NK-92 treated with Interleukin-12 subunit alpha and Interleukin-12 subunit beta, amount 100 ng/mL, for 24 hours (cell line): Measurements from ENCODE around the gene HECW1.

ENCODE experiments used
- DNase-seq: peaks from one replicate; lab custom pipeline; 2025; lab: John Stamatoyannopoulos, UW

HECW1 gene

DNA sequence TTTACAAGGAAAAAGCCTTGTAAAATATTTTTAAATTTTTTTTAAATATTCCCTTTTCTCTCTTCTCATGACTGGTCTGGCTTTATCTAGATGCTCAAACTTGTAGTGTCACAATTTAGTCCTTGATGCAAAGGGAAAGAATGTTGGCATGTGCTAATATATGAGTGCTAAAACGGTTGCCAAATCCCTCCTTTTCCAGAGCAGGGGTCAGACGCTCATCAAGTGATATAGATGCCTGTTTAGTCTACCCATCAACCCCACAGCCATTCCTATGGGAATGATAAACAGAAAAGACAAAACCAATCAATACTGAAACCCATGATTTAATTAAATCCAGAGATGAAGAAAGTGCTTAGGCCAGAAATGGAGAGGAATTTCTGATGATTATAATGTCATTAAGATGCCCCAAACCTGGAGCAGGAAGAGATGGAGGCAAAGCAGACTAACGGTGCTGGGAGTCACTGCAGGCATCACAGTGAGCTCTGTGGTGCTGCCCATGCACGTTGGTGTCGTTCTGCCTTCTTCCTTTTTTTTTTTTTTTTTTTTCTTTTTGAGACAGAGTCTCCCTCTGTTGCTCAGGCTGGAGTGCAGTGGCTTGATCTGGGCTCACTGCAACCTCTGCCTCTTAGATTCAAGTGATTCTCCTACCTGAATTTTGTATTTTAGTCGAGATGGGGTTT lies 260.4 kb downstream of the HECW1 start:
- DNase-seq = no peak

DNA sequence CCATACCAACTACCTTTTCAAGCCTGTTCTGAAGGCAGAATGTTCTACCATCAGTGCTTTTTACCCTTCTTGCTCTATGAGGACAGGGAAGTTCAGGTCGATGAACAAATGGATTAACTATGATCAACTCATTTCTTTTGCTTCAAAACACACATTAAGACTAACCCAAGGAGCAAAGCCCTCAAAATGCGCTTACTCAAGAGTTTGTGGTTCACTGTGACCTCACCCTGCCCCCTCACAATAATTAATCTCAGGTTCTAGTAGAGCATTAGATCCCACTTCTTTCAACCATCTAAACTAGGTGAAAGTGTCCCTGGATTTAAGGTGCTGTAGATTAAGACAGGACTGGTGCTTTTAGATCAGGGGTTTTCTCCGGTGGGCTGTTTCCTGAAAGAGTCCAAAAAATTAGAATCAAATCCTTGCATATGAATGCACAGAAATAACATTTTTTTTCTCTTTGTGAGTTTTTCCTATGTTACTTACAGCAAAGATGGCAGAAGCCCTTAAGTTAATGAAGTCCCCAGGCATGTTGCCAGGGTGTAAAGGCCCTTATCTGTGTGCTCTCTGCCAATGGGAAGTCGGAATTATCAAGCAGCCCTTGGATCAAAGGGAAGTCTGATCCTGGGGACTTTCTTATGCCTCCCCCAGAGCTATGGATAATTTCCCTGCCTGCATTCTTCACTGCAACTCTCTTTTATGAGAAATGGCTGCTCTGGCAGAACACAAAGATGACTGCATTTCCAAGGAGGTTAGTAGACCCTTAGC lies 264.9 kb downstream of the HECW1 start:
- no peak for DNase-seq

DNA sequence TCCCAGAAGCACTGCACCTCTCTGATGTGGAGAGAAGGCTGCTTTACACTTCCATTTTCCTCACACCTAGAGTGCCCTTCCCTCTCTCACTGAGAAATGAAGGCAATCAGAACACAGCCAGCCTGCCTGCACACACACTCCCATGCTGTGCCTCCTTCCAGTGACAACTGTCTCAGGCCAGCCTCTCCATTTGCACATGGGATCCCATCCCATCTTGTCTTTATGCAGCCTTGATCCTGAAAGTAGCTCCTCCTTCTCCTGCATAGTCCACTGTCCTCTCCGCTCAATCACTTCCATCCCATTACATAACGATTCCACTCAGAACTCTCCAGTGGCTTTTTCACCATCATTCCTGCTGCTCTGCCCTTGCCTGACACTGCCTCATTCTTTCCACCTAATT lies 266.8 kb downstream of the HECW1 start:
- DNase-seq = no peak

DNA sequence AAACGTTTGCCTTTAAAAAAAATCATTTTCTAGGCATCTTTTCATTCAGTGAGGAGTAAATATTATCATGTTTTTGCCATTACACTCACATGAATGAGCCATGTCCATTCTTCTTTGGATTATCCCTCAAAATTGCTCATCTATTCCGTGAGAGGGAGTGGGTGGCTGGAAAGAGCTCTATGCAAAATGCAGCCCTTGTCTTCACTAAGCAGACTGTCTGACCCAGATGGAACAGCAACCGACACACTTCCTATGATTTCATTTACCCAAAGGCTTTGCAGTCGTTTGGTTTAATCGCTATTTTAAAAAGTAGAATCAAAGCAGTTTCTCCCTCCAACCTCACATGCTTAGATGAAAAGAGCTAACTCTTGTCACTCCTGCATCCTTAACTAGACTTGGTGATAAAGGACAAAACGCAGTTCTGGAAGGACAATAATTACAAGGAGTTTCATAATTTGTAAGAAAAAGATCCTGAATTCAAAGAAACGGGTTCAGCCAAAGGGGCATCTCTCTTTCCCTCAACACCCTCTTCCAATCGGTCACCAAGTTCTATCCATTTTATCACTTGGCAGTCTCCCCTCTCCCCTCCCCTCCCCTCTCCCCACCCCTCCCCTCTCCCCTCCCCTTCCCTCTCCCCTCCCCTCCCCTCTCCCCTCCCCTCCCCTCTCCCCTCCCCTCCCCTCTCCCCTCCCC lies 272.3 kb downstream of the HECW1 start:
- no peak for DNase-seq

DNA sequence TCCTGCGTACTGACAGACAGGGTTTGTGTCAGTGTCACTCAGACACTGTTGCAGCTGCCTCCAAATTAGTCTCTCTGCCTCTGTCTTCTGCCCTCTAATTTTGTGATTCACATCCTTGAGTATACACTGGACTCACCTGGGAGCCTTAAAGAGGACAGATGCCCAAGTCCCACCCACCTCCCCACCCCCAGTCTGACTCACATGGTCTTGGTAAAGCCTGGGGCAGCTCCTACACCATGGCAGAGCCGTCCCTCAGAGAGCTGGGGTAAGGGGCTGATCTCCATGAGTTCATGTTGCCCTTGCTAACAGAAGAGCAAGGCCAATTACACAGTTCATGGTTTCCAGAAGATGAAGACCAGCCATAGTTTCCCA lies 272.8 kb downstream of the HECW1 start:
- DNase-seq = no peak

DNA sequence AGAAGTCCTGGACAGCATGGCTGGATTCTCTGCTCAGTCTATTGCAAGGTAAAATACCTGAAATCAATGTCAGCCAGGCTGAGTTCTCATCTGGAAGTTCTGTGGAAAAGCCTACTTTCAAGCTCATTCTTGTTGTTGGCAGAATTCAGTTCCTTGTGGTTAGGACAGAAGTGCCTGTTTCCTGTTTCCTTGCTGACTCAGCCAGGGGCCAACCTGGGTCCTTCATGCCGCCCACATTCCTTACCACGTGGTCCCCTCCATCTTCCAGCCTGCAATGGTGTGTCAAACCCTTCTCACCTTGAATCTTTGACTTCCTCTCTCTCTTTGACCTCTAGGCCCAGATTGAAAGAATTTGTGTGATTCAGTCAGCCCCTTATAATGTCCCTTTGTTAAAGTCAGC lies 273.4 kb downstream of the HECW1 start:
- no peak for DNase-seq

DNA sequence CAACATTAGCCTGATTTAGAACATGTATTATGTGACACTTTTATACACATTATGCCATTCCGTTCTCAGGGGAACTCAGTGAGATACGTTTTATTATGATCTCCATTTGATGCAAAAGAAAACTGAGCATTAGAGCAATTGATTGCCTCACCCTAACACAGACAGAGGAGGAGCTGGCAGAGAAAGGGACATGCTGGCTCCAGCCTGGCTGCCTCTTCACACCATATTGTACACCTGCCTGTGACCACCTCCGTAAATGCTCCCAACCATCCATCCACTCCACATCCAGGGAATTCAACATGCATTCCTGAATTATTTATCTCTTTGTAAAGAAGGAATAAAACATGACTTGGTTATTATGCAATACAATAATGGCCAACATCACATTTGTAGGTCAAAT lies 275.5 kb downstream of the HECW1 start:
- no peak for DNase-seq

DNA sequence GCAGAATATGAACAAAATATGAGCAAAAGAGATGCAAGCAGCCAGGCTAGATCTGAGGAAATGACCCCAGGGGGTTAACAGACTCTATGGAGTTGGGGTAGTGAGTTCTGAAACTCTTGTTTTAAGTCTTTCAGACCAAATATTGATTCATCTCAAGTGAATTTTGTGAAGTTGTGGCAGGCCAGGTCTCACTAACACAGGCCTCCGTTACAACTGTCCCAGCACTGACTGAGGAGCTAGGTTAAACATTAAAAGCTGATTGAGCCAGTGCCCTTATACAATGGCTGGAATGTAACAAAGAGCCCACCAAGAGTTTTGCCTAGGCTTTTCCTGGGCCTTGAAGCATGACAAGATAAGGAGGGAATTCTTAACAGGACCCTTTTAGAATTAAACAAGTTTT lies 278.1 kb downstream of the HECW1 start:
- no peak for DNase-seq

DNA sequence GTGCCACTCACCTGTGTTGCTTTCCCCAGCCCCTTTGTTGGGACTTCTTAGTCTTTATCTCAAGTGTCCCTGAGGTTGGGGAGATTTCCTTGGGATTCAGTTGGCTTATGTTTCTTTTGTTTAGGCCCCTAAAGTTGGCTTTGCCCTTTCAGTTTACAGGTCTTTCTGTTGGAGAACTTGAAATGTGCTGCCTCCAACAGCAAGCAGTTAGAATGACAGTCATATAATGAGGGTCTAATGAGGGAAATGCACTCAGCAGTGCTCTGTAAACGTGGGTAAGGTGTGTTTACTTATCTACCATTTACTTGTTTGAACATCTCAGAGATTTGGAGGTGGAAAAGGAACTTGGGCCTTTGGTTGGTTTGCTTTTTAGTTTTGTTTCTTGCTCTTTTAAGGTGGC lies 279.1 kb downstream of the HECW1 start:
- DNase-seq = no peak

DNA sequence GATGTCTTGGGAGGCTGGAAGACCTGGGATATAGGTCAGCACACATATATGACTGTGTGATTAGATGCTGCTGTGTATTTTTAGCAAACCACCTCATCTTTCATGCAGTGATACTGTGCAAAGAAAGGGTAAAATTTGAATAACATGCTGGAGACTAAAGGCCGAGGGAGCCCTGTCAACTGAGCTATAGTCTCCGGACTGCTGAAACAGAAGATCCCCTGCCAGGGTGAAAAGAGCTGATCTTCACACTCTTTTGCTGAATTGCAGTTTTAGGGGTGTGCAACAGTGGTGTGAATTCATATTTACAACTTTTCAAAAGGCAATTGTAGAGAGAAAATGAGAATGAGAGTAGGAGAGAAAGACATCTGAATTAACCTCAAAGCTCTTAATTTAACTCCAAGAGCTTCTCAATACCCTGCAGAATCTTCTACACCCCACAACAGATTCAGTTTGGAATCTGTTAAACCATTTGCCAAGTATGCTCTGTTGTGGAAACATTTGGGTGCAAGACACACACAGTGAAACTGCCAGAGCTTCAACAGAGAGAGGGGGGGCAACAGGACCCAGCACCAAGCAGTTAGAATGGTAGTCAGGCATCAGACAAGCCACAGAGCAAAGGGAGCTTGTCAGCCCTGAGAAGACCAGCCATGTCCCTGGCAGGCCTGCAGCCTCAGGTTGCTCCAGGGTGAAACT lies 280.3 kb downstream of the HECW1 start:
- no peak for DNase-seq

DNA sequence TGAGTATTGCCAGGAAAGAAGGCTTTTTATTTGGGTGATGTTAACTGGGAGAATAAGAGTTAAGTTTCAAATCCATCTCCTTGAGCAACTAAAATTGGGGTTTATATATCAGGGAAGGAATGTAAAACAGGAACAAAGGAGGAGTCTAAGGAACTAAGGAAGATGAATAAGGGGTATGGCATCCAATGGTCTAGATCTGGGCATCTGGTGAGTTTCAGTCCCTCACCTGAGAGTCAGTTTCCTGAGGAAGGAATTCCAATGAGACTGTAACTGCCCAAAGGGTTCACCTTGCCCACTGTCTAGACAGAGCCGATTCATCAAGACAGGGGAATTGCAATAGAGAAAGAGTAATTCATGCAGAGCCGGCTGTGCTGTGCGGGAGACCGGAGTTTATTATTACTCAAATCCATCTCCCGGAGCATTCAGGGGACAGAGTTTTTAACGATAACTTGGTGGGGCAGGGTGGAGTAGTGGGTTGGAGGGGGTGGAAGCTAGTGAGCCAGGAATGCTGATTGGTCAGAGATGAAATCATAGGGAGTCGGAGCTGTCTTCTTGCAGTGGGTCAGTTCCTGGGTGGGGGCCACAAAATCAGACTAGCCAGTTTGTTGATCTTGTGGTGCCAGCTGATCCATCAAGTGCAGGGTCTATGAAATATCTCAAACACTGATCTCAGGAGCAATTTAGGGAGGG lies 282.1 kb downstream of the HECW1 start:
- no peak for DNase-seq

DNA sequence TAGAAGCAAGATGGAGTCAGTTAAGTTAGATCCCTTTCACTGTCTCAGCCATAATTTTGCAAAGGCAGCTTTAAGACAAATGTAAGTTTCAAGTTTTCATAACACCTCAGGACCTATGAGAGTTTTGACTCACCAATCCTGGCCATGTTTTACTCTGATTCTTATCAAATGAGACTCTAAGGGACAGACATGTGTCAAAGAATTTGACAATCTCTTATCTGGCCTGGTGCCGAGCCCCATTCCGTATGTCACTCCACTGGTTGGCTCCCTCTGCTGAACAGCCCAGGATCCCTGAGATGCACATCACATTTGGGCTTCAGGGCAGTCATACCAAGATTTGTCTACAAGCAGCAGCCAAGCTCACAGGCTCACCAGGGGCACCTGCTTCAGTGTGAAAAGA lies 282.9 kb downstream of the HECW1 start:
- DNase-seq = no peak

DNA sequence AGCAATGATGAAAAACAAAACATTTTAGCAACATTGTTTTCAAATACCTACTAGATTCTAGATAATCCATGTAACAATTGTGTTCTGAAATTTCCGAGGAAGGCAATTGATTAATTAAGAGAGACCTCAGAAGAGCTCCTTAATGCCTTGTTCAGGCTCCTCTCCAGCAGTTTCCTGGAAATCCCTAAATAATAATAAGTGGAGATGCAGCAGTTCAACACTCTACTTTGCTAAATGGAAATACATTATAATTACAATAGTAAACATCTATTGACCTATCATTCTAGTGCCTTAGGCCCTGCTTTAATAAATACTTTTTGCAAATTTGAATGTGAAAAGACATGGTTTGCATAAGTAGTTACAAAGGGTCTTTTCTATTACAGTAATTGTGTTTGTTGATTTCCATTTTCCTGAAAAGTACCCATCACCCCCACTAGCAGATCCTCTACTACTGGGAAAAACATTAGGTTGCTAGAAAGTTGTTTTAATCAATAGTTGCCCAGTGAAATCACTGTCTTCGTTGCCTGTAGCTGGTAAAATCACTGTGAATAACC lies 283.8 kb downstream of the HECW1 start:
- DNase-seq = no peak

DNA sequence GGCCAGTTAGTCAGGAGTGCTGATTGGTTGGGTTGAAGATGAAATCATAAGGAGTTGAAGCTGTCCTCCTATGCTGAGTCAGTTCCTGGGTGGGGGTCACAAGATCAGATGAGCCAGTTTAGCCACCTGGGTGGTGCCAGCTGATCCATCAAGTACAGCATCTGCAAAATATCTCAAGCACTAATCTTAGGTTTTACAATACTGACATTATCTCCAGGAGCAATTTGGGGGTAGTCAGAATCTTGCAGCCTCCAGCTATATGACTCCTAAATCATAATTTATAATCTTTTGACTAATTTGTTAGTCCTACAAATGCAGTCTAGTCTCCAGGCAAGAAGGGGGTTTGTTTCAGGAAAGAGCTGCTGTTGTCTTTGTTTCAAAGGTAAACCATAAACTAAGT lies 286.4 kb downstream of the HECW1 start:
- DNase-seq = no peak

DNA sequence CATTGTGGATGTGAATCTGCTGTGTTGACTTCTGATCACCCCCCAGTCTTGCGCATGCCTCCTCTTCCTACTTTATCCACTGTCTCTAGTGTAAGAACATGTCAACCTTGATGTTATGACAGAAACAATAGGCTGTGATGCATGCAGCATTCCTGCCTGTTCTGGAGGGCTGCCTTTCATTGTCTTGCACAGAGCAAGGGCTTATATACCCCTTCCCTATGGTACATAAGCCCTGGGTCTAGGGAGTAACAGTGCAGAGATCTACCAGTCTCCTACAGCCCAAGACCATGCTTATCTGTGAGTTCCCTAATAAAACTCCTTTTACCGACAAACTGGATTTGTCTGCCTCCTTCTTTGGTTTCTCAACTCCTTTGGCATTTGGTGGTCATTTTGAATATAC lies 293.5 kb downstream of the HECW1 start:
- DNase-seq = no peak

DNA sequence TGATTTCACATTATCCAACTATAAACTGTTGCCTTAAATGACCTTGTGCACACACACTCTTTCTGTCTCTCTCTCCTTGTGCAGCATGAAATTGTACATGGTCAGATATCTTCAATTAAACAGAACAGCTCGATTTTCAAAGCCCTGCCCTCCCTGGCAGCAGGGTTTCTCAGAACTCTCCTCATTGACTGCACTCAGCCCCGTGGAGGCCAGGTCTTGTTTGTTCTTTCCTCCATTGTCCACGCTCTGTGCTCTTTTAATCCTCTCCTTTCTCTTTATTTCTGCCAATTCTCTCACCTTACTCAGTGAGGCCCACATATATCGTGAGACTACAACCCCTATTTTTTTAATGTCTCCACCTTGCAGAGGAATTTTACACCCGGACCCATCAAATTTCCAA lies 294.5 kb downstream of the HECW1 start:
- DNase-seq = no peak

DNA sequence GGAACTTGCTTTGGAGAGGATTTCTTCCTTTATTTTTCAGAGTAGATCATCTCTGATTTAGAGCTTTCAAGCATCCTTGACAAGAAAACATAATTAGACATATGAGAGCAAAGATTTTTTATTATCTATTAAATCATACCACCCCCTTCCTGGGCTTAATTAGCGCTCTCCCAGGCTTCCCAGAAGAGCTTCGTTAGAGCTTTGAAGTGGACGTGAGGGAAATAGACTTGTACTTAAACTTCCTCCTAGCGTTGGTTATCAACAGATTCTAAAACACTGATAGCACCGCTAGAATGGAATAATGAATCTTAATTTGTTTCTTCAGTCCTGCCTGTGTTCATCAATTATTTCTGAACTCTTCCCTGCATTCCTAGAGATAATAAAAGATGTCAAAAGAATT lies 296.5 kb downstream of the HECW1 start:
- no peak for DNase-seq

DNA sequence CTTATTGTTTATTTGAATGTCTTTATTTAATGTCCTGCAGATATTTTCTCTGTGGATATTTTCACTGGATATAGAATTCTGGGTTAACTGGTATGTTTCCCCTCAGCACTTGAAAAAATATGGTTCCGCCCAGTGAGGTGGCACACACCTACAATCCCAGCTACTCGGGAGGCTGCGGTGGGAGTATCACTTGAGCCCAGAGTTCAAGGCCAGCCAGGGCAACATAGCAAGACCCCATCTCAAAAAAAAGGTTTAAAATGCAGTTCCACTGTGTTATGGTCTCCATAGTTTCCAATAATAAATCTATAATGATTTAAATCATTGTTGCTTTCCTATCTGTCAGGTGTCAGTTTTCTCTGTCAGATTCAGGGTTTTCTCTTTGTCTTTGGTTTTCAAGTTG lies 305.0 kb downstream of the HECW1 start:
- no peak for DNase-seq

DNA sequence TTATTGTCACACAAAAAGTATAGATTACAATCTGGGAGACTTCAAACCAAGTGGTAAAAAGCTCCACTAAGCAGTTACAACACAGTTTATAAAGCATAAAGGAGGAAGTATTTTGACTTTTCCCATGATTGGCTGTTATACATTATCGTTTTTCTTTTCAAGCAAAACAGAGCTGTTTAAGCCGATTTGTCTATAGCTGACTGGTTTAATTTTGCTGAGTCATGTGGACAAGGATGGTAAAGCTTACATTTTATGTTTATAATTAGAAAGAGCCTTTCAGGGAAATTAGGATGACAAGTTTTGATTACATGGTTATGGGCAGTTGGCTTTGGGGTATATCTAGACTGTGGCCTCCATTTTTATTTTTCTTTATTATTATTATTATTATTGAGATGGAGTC lies 318.0 kb downstream of the HECW1 start:
- no peak for DNase-seq

DNA sequence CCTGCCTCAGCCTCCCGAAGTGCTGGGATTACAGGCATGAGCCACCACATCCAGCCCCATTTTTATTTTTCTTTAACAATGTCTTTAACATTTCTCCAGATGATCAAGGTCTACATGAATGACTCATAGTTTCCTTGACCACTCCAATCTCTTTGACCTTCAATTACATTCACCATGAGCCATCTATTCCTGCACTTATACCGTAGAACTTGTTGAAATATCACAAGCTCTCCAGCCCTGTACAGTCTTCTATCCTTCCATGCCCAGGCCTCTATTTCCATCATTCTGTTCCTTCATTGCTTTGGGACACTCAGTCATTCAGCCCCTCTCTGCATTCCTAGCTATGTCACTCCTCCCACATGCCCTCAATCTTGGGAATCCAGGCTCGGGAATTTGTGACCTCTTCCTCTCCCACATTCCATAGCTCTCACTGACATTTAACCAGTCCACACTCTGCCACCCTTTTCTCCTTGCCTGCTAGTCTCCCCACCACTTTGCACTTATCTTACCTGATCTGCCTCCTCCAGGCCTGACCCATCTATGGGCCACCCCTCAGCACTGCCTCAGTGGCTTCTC lies 318.7 kb downstream of the HECW1 start:
- no peak for DNase-seq

DNA sequence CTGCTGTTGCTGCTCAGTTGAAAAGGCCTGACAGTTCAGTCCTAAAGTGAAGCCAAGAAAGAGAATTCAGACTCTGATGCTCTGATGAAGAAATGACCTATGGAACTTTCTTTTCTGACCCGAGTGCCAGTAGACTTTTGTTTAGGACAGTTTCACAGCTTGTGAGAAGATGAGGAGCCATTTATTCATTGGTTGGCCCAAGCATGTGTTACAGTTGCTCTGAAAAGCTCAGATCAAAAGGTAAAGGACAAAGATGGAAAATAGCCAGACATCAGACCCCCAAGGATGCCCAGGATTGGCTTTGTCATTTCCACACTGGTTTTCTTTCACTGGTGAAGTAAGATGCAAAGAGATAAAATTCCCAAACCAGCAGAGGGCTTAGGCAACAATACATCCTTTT lies 321.2 kb downstream of the HECW1 start:
- DNase-seq = no peak

DNA sequence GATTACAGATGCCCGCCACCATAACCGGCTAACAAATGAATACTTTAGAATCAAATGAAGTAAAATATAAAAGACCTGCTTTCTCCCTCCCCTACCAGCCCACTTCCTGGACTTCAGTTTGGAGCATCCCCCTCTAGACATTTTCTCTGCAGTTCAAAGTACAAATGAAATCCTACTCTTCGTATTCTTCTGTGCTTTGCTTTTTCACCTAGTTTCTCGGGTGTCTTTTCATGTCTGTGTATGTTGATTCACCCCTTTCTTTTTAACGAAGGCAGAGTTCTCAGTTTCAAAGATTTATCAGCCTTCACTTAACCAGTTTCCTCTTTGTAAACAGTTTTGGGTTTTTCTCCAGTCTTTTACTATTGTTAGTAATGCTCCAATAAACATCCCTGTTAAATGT lies 324.6 kb downstream of the HECW1 start:
- no peak for DNase-seq
